ENCODE measurements around the gene ACBD6.

Gene ACBD6

DNA sequence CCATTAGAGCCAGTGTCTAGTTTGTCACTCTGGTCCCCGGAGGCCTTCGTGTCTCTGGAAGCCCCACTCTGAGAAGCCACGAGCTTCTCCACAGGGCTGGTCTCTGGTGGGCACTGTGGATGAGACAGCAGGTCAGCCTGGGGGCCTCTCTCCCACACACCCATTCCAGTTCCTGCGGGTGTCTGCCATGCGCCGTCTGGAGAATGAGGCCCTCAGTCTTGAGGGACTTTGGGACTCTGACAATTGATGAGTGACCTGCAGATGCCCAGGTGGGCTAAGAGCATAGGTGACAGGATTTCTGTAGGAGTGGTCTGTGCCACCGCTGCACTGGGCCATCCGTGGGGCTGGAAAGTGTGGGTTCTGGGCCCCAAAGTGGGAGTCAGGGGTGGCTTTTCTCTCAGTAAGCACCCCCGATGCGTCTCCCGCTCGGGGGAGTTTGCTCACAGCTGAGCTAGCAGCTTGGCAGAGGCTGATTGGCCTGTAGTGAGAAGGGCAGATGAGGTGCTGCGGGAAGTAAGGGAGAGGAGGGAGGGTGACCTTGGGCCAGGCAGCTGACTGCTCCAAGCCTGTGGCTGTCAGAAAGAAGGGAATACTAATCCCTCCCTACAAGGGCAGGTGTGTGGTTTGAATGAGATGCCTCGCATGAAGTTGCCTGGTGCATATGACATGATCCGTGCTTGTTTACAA is 245.9 kb downstream of the ACBD6 start:
- TF ChIP-seq POLR2AphosphoS5 (IDR thresholded peaks at IDR 0.05; ENCODE audit: low read depth) (no peak), SPI1 (IDR thresholded peaks at IDR 0.05; ENCODE audit: borderline replicate concordance, low read depth) (no peak), GABPA (IDR thresholded peaks at IDR 0.05; ENCODE audit: low read depth) (no peak)
- TF ChIP-seq, protein P1, sequence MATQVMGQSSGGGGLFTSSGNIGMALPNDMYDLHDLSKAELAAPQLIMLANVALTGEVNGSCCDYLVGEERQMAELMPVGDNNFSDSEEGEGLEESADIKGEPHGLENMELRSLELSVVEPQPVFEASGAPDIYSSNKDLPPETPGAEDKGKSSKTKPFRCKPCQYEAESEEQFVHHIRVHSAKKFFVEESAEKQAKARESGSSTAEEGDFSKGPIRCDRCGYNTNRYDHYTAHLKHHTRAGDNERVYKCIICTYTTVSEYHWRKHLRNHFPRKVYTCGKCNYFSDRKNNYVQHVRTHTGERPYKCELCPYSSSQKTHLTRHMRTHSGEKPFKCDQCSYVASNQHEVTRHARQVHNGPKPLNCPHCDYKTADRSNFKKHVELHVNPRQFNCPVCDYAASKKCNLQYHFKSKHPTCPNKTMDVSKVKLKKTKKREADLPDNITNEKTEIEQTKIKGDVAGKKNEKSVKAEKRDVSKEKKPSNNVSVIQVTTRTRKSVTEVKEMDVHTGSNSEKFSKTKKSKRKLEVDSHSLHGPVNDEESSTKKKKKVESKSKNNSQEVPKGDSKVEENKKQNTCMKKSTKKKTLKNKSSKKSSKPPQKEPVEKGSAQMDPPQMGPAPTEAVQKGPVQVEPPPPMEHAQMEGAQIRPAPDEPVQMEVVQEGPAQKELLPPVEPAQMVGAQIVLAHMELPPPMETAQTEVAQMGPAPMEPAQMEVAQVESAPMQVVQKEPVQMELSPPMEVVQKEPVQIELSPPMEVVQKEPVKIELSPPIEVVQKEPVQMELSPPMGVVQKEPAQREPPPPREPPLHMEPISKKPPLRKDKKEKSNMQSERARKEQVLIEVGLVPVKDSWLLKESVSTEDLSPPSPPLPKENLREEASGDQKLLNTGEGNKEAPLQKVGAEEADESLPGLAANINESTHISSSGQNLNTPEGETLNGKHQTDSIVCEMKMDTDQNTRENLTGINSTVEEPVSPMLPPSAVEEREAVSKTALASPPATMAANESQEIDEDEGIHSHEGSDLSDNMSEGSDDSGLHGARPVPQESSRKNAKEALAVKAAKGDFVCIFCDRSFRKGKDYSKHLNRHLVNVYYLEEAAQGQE (IDR thresholded peaks at IDR 0.05; ENCODE audit: insufficient replicate concordance, low read depth) = no peak
- TF ChIP-seq, protein P2, sequence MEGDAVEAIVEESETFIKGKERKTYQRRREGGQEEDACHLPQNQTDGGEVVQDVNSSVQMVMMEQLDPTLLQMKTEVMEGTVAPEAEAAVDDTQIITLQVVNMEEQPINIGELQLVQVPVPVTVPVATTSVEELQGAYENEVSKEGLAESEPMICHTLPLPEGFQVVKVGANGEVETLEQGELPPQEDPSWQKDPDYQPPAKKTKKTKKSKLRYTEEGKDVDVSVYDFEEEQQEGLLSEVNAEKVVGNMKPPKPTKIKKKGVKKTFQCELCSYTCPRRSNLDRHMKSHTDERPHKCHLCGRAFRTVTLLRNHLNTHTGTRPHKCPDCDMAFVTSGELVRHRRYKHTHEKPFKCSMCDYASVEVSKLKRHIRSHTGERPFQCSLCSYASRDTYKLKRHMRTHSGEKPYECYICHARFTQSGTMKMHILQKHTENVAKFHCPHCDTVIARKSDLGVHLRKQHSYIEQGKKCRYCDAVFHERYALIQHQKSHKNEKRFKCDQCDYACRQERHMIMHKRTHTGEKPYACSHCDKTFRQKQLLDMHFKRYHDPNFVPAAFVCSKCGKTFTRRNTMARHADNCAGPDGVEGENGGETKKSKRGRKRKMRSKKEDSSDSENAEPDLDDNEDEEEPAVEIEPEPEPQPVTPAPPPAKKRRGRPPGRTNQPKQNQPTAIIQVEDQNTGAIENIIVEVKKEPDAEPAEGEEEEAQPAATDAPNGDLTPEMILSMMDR (IDR thresholded peaks at IDR 0.05; ENCODE audit: insufficient read depth, low read length) = no peak
- no peak overlapping the region for H3K4me3 ChIP-seq (replicated peaks; ENCODE audit: insufficient read depth, low read length)
- H3K27ac ChIP-seq (replicated peaks) = no peak overlapping the region
- H3K27me3 ChIP-seq (ENCODE audit: insufficient read depth, poor library complexity, severe bottlenecking) = no peaks in the 10 kb centered on the region
- no peak for DNase-seq (ENCODE audit: low read depth in 1 of 2, low spot score in 1 of 2)

DNA sequence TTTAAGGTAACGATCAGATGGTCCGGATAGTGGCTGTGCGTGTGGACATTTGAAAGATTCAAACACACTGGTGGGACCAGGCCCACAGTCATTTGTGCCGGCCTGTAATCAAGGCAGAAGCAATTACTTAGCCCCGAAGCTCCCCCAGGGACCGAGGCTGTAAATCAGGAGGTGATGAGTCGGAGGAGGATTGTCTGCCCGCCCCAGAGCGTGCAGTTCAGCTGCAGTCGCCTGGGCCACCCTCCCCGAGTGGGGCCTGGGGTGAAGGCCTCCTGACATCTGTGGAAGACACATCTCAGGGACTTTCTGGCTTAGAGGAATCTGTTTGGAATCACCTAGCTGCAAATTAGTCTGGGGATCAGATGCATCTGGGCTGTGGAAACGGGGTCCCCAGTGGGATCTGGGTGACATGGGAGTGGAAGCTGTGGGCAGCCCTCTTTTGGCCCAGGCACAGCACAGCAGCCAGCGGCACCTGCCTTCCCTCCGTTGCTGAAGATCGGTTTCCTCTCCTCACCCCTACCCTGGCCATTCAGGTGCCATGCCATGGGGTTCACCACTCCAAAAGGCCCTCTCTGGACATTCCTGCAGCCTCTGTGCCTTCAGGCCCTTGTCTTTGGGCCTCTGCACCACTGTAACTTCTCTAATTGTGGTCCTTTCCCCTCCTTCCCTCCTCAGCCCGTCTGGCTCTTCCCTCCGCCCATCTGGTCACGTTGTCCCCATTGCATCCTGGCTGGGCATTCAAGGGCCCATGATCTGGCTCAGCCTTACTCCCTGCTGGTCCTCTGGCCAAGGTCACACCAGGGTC is 246.6 kb downstream of the ACBD6 start:
- Histone ChIP-seq H3K27ac (replicated peaks) (no peak overlapping the region), H3K4me3 (replicated peaks; ENCODE audit: insufficient read depth, low read length) (no peak overlapping the region), H3K27me3 (ENCODE audit: insufficient read depth, poor library complexity, severe bottlenecking) (no peaks in the 10 kb centered on the region)
- TF ChIP-seq, protein P2 (IDR thresholded peaks at IDR 0.05; ENCODE audit: insufficient read depth, low read length) = no peak
- TF ChIP-seq GABPA (IDR thresholded peaks at IDR 0.05; ENCODE audit: low read depth) (no peak), SPI1 (IDR thresholded peaks at IDR 0.05; ENCODE audit: borderline replicate concordance, low read depth) (no peak), POLR2AphosphoS5 (IDR thresholded peaks at IDR 0.05; ENCODE audit: low read depth) (no peak)
- TF ChIP-seq, protein P1 (IDR thresholded peaks at IDR 0.05; ENCODE audit: insufficient replicate concordance, low read depth) = no peak
- DNase-seq (ENCODE audit: low read depth in 1 of 2, low spot score in 1 of 2) = no peak

DNA sequence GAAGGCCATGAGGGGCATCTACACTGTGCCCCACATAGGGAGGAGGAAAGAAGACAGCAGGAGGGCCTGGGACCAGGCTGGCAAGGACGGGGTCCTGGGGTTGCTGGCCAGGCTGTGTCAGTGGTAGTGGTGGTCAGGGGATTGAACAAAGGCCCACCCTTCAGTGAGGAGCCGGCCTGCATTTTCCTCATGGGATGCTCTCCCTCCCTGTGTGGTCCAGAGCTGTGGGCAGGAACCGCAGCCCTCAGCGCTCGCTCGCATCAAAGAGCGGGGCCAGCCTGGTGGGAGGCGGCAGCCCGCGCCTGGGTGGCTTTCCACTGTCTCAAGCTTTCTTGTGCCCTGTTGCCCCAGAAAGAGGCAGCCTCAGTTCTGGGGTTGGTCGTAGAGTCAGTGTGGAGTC is 247.5 kb downstream of the ACBD6 start:
- no peak overlapping the region for H3K27ac ChIP-seq (replicated peaks)
- H3K4me3 ChIP-seq (replicated peaks; ENCODE audit: insufficient read depth, low read length) = no peak overlapping the region
- no peaks in the 10 kb centered on the region for H3K27me3 ChIP-seq (ENCODE audit: insufficient read depth, poor library complexity, severe bottlenecking)
- TF ChIP-seq, protein P2 (IDR thresholded peaks at IDR 0.05; ENCODE audit: insufficient read depth, low read length) = no peak
- TF ChIP-seq, protein P1 (IDR thresholded peaks at IDR 0.05; ENCODE audit: insufficient replicate concordance, low read depth) = no peak
- TF ChIP-seq SPI1 (IDR thresholded peaks at IDR 0.05; ENCODE audit: borderline replicate concordance, low read depth) = no peak
- TF ChIP-seq POLR2AphosphoS5 (IDR thresholded peaks at IDR 0.05; ENCODE audit: low read depth) = no peak
- no peak for TF ChIP-seq GABPA (IDR thresholded peaks at IDR 0.05; ENCODE audit: low read depth)
- no peak for DNase-seq (ENCODE audit: low read depth in 1 of 2, low spot score in 1 of 2)
